ENCODE results near the gene NR1D2.
A peak's percentile ranks its signal among the peaks of the same experiment; 100 is the strongest.
"Not testable (repeated sequence)": the region's sequence is repeated elsewhere in the genome, so short reads cannot be mapped to it uniquely, and the experiment has no call there.

The NR1D2 gene

DNA sequence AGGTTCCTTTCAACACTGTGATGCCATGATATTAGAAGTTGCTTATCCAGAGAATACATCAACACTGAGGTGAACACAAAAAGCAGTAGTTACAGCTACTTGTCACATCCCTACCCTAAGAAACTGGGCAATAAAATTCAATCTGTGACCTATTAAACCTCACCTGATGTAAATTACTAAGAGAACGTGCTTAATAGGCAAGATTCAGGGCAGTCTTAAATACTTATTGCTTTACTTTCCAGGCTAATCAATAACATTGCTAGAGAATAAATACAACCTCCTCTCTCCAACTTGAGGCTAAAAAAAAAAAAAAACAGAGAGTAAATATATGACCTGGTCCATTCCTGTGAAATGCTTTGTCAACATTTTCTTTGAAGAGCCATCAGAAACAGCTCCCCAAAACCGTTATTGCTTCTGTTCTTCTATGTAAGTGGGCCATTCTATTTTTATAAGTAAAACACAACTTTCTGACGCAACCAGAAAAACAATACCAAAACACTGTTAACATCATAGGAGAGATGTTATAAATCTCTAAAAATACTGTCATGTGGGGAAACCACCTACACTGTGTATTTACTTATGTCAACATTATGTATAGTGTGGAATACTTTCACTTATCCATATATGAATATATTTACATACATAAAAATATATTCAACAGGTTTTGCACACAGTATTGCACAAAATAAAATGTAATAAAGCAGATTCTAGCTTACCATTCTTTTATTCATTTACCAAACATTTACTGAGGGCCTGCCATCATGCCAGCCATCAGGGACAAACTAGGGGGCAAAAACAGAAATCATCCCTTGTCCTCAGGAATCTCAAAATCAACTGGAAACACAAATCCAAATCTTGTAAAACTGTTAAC, 31.0 kb upstream of the NR1D2 start:
- no peak for DNase-seq (ENCODE audit: low read depth)
- H3K4me3 ChIP-seq (ENCODE audit: low read depth, low read length) = no peak overlapping the region
- no peak for TF ChIP-seq CTCF (IDR thresholded peaks at IDR 0.05; ENCODE audit: low read depth, low read length, missing control alignments)

DNA sequence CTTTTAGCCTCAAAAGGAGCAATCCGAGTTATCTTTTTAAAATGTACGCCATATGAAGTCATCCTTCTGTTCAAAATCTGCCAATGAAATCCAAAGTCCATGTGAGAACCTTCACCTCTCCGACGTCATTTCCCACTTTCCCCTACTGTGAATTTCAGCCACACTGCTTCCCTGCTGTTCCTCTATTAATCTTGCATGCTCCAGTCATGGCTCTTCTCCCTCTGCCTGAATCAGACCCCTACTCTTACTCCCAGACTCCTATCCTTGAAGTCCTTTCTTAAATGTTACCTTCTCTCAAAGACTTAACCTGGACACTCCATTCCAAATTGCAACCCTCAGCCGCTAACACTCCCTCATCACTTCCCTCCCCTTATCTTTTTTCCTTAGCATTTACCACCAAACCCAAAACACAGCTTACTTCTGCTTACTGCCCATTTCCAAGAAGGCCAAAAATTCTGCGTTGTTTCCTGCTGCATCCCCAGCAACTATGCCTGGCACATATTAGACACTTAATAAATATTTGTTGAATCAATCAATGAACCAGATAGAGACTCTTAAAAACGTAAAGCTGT, 29.5 kb upstream of the NR1D2 start:
- DNase-seq (ENCODE audit: low read depth) = no peak
- no peak for TF ChIP-seq CTCF (IDR thresholded peaks at IDR 0.05; ENCODE audit: low read depth, low read length, missing control alignments)
- peak overlapping the region; percentile 62; the same call in 1 of the 2 replicates for H3K4me3 ChIP-seq (ENCODE audit: low read depth, low read length)

DNA sequence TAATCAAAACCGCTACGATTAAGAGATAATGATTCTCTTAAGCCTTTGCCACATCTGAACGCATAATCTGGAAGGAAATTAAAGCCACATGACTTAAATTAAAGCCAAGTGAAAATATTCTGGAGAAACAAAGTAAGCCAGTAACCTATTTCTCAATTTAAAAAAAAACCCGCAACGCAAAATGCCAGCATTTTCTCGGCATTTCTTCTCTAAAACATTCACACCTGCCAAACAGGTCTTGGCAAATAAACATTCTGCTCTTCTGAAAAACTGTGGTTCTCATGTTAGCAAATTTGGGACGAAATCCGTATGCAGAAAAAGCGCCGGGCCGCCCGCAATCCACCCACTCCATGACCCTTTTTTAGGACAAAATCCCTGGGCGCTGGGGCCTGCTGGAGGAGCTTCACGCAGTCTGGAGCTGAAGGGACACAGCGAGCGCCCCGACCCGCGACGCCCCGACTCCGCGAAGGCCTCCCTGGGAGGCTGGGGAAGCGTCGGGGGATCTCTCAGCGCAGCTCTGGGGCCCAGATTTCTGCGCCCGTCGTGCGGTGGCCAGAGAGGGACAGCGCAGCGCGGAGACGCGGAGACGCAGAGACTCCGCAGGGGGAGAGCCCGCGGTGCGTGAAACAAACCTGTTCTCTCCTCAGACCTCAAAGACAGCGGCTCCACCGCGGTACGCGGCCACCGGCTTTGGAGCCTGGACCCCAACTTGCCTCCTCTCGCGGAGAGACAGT, 28.8 kb upstream of the NR1D2 start:
- no peak for DNase-seq (ENCODE audit: low read depth)
- no peak for TF ChIP-seq CTCF (IDR thresholded peaks at IDR 0.05; ENCODE audit: low read depth, low read length, missing control alignments)
- H3K4me3 ChIP-seq (ENCODE audit: low read depth, low read length) = peak overlapping the region; percentile 62

GRCh38 chr3:23916886-23917678, 28.0 kb upstream of the NR1D2 start, which contains the start of the genes NKIRAS1 and RPL15:
NKIRAS1 (minus strand) TSS chr3:23916990; CDS start chr3:23910904, 6,086 bp downstream.
RPL15 (plus strand) TSS chr3:23917132; CDS start chr3:23917860, 728 bp downstream.
- peak; percentile 93 for DNase-seq (ENCODE audit: low read depth)
- TF ChIP-seq CTCF (IDR thresholded peaks at IDR 0.05; ENCODE audit: low read depth, low read length, missing control alignments) = peak; percentile 30

DNA sequence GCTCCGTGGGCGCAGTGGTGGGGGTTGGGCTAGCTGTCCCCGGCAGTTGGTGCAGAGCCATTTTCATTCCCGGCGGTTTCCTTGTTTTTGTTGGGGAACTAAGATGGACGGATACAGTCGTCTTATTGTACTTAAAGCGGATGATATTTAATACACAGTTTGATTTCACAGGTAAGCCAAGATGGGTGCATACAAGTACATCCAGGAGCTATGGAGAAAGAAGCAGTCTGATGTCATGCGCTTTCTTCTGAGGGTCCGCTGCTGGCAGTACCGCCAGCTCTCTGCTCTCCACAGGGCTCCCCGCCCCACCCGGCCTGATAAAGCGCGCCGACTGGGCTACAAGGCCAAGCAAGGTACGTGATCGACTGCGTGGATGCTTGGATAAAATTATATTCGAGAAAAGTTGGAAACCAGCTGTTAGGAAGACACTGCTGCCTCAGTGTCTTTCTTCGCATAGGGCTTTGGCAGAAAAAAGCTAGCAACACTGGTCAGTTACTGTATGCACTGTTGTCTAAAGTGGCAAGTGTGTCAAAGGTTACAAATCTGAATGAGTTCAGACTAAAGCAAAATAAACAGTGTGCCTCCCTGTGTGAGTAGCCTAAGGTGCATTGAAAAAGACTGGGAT, 27.3 kb upstream of the NR1D2 start:
- not testable (repeated sequence) for DNase-seq (ENCODE audit: low read depth)
- peak overlapping the region; percentile 62 for H3K4me3 ChIP-seq (ENCODE audit: low read depth, low read length)

More at GRCh38 chr3:23916886-23917678, 28.0 kb upstream of the NR1D2 start, which contains the start of the genes NKIRAS1 and RPL15:
- H3K4me3 ChIP-seq (ENCODE audit: low read depth, low read length) = peak within 1 kb of the TSS; percentile 62

DNA sequence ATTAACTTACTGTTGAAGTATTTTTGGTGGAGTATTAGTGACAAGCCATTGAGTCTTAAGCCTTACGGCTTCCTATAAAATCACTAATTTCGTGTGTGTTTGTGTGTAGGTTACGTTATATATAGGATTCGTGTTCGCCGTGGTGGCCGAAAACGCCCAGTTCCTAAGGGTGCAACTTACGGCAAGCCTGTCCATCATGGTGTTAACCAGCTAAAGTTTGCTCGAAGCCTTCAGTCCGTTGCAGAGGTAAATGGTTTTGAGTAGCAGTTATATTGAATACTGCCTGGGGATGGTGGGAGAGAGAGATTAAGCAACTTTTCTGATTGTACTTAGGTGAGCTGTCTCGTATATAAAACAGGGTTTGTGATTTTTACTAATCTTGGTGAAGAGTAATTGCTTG, 26.8 kb upstream of the NR1D2 start:
- DNase-seq (ENCODE audit: low read depth) = not testable (repeated sequence)
- H3K4me3 ChIP-seq (ENCODE audit: low read depth, low read length) = peak overlapping the region; percentile 62

GRCh38 chr3:23919628-23920027, 25.5 kb upstream of the NR1D2 start:
- no peak for DNase-seq (ENCODE audit: low read depth)
- TF ChIP-seq CTCF (IDR thresholded peaks at IDR 0.05; ENCODE audit: low read depth, low read length, missing control alignments) = no peak
- H3K4me3 ChIP-seq (ENCODE audit: low read depth, low read length) = no peak overlapping the region

All from GM12864 (cell line).